COR-L47 (cell line): ENCODE results near the gene RBPMS2.
"Not testable (repeated sequence)": the region's sequence is repeated elsewhere in the genome, so short reads cannot be mapped to it uniquely, and the experiment has no call there.

Experiments
- DNase-seq: peaks from one replicate; lab custom pipeline; 2025; lab: John Stamatoyannopoulos, UW

The RBPMS2 gene

GRCh38 chr15:64775551-64776401 lies at the start of gene RBPMS2:
TSS of gene RBPMS2 (minus strand) at chr15:64775589. CDS start at chr15:64775319, 270 bp downstream.
- DNase-seq: no peak

GRCh38 chr15:64824929-64825430 lies 49.6 kb upstream of the RBPMS2 start:
- no peak for DNase-seq

DNA sequence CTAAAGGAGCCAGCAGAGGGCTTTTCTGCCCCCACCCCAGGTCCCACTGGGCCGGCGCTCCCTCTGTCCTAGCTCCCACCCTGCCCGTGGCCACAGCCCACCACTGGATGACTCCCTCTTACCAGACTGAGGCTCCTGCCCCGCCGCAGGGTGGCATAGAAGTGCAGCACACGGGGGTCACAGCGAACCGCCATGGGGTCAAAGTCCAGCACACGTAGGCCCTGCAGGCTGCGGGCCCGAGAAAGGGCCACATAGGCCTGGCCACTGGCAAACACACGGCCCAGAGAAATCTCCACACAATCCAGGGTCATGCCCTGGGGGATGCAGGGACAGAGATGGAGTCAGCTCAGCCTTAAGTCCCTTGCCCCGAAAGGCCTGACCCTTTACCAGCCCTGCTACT lies 41.1 kb upstream of the RBPMS2 start:
- no peak for DNase-seq

DNA sequence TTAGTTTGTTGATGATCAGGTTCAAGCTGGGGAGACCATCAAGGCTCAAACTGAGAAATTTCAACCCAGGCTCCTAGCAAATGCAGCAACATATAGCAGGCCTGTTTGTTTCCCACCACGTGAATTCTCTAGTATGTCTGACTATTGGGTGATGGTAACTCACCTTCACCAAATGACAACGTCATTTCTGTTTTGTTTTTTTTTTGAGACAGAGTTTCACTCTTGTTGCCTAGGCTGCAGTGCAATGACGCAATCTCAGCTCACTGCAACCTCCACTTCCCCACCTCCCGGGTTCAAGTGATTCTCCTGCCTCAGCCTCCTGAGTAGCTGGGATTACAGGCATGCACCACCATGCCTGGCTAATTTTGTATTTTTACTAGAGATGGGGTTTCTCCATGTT lies 39.6 kb upstream of the RBPMS2 start:
- not testable (repeated sequence) for DNase-seq

DNA sequence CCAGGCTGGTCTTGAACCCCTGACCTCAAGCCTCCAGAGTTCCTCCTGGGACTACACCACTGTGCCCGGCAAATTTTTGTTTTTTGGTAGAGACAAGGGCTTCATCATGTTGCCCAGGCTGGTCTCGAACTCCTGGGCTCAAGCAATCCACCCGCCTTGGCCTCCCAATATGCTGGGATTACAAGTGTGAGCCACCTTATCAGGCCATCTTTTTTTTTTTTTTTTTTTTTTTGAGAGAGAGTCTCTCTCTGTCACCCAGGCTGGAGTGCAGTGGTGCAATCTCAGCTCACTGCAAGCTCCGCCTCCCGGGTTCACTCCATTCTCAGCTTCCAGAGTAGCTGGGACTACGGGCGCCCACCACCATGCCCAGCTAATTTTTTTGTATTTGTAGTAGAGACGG lies 38.9 kb upstream of the RBPMS2 start:
- not testable (repeated sequence) for DNase-seq

DNA sequence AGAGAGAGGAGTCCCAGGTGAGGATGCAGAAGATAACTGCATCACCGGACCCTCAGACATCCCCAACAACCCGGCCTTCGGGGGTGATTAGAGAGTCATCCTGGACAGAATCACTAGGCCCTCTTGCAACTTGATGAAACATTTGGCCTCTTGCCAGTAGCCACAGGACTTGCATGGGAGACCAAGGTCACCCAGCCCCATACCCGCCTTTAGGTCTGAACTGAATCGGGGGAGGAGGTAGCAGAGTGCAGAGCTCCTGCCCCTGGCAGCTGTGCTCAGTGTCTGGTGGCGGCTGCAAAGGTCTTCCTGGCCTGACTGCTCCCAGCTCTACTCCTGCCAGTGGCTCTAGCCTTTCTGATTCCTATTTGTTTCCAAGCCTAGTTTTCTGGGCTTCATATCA lies 37.7 kb upstream of the RBPMS2 start:
- no peak for DNase-seq

DNA sequence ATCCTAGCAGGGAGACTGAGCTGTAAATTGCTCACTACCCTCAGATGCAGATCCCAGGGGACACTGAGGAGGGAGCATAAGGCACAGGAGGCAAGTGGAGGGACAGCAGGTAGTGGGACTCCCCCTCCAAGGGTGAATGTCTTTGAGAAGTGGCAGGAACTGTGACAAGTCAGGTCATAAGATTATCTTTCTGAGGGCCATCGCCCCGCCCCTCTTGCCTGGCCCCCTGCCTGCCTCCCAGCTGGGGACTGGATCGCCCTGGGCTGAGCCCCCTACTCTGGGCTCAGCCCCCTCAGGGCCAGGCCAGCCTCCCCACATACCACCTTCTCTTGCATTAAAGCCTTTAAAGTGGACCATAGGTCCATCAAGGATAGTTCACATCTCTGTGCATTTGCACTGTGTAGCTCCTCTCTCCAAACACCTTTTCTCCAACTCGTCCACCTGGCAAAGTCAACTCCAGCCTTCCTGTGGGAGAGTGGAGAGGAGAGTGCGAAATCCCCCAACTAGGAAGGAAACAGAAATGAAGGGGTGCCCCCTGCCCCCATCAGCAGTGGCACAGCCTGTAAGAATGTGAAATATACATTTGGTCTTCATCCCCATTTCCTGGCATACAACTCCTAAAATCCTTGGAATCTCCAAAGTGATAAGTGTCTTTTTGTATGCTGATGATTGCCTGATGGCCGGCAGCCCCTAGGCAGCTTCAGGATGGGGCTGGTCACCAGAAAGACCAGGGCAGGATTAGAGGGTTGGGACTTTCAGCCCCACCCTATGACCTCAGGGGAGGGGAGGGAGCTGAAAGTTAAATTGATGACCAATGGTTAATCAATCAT lies 35.3 kb upstream of the RBPMS2 start:
- DNase-seq: no peak

- peak; percentile 64 for DNase-seq
These were observed 34.5 kb upstream of the RBPMS2 start for GRCh38 chr15:64809649-64810496.

GRCh38 chr15:64808785-64809453 lies 33.5 kb upstream of the RBPMS2 start:
- DNase-seq: no peak

GRCh38 chr15:64807751-64808222 lies 32.4 kb upstream of the RBPMS2 start:
- DNase-seq: no peak

- DNase-seq: no peak
These were observed 31.8 kb upstream of the RBPMS2 start for GRCh38 chr15:64807051-64807749.

DNA sequence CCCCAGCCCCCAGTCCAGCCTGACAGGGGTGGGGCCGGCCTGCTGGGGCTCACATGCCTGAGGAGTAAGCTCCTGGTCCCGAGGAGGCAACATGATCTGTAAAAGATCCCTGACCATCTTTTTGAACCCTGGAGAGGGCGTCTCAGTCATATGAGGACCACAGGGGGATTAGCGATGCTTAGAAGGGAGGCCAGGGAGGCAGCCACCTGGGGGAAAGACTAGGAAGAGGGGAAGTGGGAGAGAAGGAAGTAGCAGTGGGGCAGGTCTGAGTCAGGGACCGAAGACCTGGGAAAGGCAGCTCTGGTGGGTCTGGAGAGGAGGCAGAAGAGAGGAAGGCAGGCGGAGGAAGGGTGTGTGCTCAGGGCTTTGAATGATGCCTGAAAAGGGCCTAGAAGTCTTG lies 31.1 kb upstream of the RBPMS2 start:
- no peak for DNase-seq

DNA sequence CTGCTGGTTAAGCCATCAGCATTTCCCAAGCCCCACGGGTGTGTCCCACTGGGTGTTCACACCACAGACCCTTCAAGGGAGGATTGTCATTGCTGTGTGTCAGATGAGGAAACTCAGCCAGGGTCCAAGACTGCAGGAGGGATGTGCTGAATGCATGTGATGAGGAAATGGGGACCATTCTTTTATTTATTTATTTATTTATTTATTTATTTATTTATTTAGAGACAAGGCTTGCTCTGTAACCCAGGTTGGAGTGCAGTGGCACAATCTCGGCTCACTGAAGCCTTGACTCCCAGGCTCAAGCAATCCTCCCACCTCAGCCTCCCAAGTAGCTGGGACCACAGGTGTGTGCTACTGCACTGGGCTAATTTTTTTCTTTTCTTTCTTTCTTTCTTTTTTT lies 29.2 kb upstream of the RBPMS2 start:
- no peak for DNase-seq

- no peak for DNase-seq
These were observed 28.1 kb upstream of the RBPMS2 start for GRCh38 chr15:64803526-64803925.

- no peak for DNase-seq
These were observed 25.1 kb upstream of the RBPMS2 start for GRCh38 chr15:64800476-64800875.

GRCh38 chr15:64798905-64799304 lies 23.5 kb upstream of the RBPMS2 start:
- DNase-seq: not testable (repeated sequence)

DNA sequence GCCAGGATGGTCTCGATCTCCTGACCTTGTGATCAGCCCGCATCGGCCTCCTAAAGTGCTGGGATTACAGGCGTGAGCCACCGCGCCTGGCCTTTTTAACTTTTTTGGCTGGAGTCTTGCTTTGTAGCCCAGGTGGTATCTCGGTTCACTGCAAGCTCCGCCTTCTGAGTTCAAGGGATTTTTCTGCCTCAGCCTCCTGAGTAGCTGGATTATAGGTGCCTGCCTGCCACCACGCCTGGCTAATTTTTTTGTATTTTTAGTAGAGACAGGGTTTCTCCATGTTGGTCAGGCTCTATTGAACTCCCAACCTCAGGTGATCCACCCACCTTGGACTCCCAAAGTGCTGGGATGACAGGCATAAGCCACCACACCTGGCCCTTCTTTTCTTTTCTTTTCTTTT lies 20.5 kb upstream of the RBPMS2 start:
- not testable (repeated sequence) for DNase-seq

- DNase-seq: not testable (repeated sequence)
These were observed 19.9 kb upstream of the RBPMS2 start for GRCh38 chr15:64795299-64795698.

DNA sequence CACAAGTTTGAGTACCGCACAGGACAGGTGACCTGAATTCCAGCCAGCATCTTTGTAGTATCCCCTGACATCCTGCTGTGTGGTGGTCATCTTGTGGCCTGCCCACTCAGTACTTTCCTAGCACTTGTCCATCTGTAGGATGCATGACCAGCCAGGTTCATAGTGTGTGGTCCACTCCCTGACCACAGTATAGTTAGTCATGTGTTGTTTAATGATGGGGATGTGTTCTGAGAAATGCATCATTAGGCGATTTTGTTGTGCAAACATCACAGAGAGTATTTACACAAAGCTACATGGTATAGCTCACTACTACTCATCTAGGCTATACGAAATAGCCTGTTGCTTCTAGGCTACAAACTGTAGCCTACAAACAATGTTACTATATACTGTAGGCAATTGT lies 16.9 kb upstream of the RBPMS2 start:
- DNase-seq: no peak

DNA sequence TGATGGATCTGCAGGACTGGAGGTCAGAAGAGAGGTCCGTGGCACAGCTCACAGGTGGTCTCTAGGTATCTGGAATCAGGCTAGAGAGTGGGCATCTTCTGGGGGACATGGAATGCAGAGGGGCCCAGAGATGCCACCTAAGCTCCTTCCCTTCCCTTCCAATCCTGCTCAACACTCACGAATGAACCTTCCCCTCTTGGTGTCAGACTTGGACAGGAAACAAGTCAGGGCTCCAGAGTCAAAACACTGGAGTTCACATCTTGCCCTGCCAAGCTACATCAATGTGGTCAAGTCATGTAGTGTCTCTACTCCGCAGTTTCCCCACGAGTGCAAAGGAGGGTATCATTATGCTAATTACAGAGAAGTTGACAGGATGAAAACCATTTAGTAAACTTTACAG lies 16.0 kb upstream of the RBPMS2 start:
- DNase-seq: no peak

- DNase-seq: no peak
These were observed 8.4 kb upstream of the RBPMS2 start for GRCh38 chr15:64783796-64784195.
